CD14-positive monocyte (primary cell): ENCODE measurements around the gene CAMK1G. TPM values are rescaled to one million over a fixed set of nuclear protein-coding genes. Genes with fewer than 3 reads are reported as not detected.

Experiments used
- DNase-seq, 3 donors: peaks; one replicate each; pipeline ENCODE4 v3.0.0-alpha.2; 2011 to 2022
- H2AFZ ChIP-seq: 2 replicates; pipeline ENCODE4 v1.6.0; 2012; ENCODE audit warnings: mild to moderate bottlenecking, low read depth, low read length, inconsistent platforms; ENCODE audit not compliant: insufficient read depth, poor library complexity, severe bottlenecking
- H3K27ac ChIP-seq, 2 donors: 1 replicate in 1 of 2; 2 replicates in 1 of 2; pipeline ENCODE4 v1.5.1; 2012 to 2013; ENCODE audit warnings: low read length in 2 of 2, control low read depth in 1 of 2, inconsistent platforms in 1 of 2, low read depth in 1 of 2, mild to moderate bottlenecking in 1 of 2
- H3K27me3 ChIP-seq, 2 donors: one replicate each; pipeline versions ENCODE4 v1.6.0 to v1.6.1; 2011 to 2013; ENCODE audit warnings: low read length in 2 of 2; ENCODE audit not compliant: control insufficient read depth in 2 of 2, insufficient read depth in 2 of 2
- H3K36me3 ChIP-seq, 2 donors: replicated peaks in 1 of 2; 1 replicate in 1 of 2; 2 replicates in 1 of 2; pipeline versions ENCODE4 v1.5.1 to v1.6.1; 2012 to 2013; ENCODE audit warnings: low read length in 2 of 2, control low read depth in 1 of 2, inconsistent platforms in 1 of 2, mild to moderate bottlenecking in 1 of 2; ENCODE audit not compliant: insufficient read depth in 2 of 2, control insufficient read depth in 1 of 2
- H3K4me1 ChIP-seq, 2 donors: 1 replicate in 1 of 2; 2 replicates in 1 of 2; pipeline versions ENCODE4 v1.5.1 to v1.6.1; 2012 to 2013; ENCODE audit warnings: low read length in 2 of 2, control low read depth in 1 of 2, inconsistent platforms in 1 of 2, mild to moderate bottlenecking in 1 of 2, moderate library complexity in 1 of 2; ENCODE audit not compliant: insufficient read depth in 2 of 2, control insufficient read depth in 1 of 2
- H3K4me2 ChIP-seq: replicated peaks from 2 replicates; pipeline ENCODE3; 2012; ENCODE audit warnings: low read length, moderate library complexity, mild to moderate bottlenecking; ENCODE audit not compliant: poor library complexity, severe bottlenecking; ENCODE audit errors: extremely low read depth
- H3K4me3 ChIP-seq, 3 experiments: fragments of 200-600 bp in 1 of 3; sonication (generic) in 1 of 3; replicated peaks in 1 of 3; 1 replicate in 2 of 3; 2 replicates in 1 of 3; pipeline ENCODE4 v1.5.1; 2011 to 2013; ENCODE audit warnings: low read length in 3 of 3, mild to moderate bottlenecking in 3 of 3, control low read depth in 2 of 3, low read depth in 2 of 3, inconsistent platforms in 1 of 3, moderate library complexity in 1 of 3
- H3K79me2 ChIP-seq: 2 replicates; pipeline ENCODE4 v1.6.0; 2012; ENCODE audit warnings: mild to moderate bottlenecking, control low read depth, inconsistent platforms, low read length, moderate library complexity; ENCODE audit not compliant: insufficient read depth
- H3K9ac ChIP-seq: 2 replicates; pipeline ENCODE4 v1.6.0; 2017; ENCODE audit warnings: low read length, mild to moderate bottlenecking; ENCODE audit not compliant: insufficient read depth, poor library complexity, severe bottlenecking
- H3K9me3 ChIP-seq, 2 donors: replicated peaks in 1 of 2; 1 replicate in 1 of 2; 2 replicates in 1 of 2; pipeline versions ENCODE4 v1.5.1 to v1.6.1; 2012 to 2013; ENCODE audit warnings: low read length in 2 of 2, control low read depth in 1 of 2; ENCODE audit not compliant: control insufficient read depth in 1 of 2, insufficient read depth in 1 of 2
- H4K20me1 ChIP-seq: 2 replicates; pipeline ENCODE4 v1.6.0; 2012; ENCODE audit warnings: mild to moderate bottlenecking, low read length, control low read depth, moderate library complexity; ENCODE audit not compliant: insufficient read depth
- H3K27ac Mint-ChIP-seq, 7 donors: one replicate each; pipeline ENCODE4 v1.8.0; 2020; ENCODE audit warnings: mild to moderate bottlenecking in 7 of 7, mixed read lengths in 7 of 7, moderate library complexity in 6 of 7, inconsistent platforms in 2 of 7
- H3K27me3 Mint-ChIP-seq, 3 donors: one replicate each; pipeline ENCODE4 v1.8.0; 2021 to 2022; ENCODE audit warnings: low read depth in 3 of 3, mild to moderate bottlenecking in 3 of 3, mixed read lengths in 3 of 3, moderate library complexity in 3 of 3, inconsistent platforms in 1 of 3
- H3K36me3 Mint-ChIP-seq, 2 donors: one replicate each; pipeline ENCODE4 v1.8.0; 2020; ENCODE audit warnings: mixed read lengths in 2 of 2, inconsistent platforms in 1 of 2, mild to moderate bottlenecking in 1 of 2
- H3K4me1 Mint-ChIP-seq: one replicate; pipeline ENCODE4 v1.8.0; 2020; ENCODE audit warnings: mild to moderate bottlenecking, mixed read lengths
- H3K4me3 Mint-ChIP-seq, 2 donors: one replicate each; pipeline ENCODE4 v1.8.0; 2020; ENCODE audit warnings: mild to moderate bottlenecking in 2 of 2, mixed read lengths in 2 of 2, moderate library complexity in 1 of 2
- H3K9me3 Mint-ChIP-seq, 7 donors: one replicate each; pipeline ENCODE4 v1.8.0; 2020 to 2022; ENCODE audit warnings: mixed read lengths in 7 of 7, mild to moderate bottlenecking in 6 of 7, moderate library complexity in 6 of 7, inconsistent platforms in 2 of 7
- CTCF ChIP-seq: fragments of 200-600 bp; IDR thresholded peaks from one replicate; pipeline ENCODE4 v1.8.0; 2022; ENCODE audit warnings: antibody characterized with exemption, mild to moderate bottlenecking
- WGBS: methylation state at CpG from one replicate; pipeline ENCODE4 v1.1.5; 2013; ENCODE audit warnings: missing lambda C conversion rate; ENCODE audit not compliant: insufficient coverage; 5-methylcytosine and 5-hydroxymethylcytosine counted together
- intact Hi-C, 2 donors: fragments of 100-400 bp; cut with micrococcal nuclease; formaldehyde crosslinking; loops; one replicate each; pipeline versions ENCODE4 v1.15.0 to v1.15.1; 2023
- polyA plus RNA-seq, 3 donors: library from polyadenylated mRNA; depleted of rRNA in 1 of 3; unstranded in 2 of 3; stranded (reverse) in 1 of 3; fragments of 300-500 nt in 2 of 3; fragments of >200 nt in 1 of 3; fragmentation: Illumina TruSeq in 2 of 3; gene quantifications; 1 replicate in 2 of 3; 2 replicates in 1 of 3; pipeline ENCODE4 v1.2.3, GENCODE V29; 2012 to 2021

Gene CAMK1G
- polyA plus RNA-seq, 3 donors: not detected

- H3K9me3 Mint-ChIP-seq: peaks cover 0 to 8% (median 4%) of the 10 kb centered on the region in 7 donors
- peaks cover 19 to 36% (median 33%) of the 10 kb centered on the region in 3 donors for H3K27me3 Mint-ChIP-seq
- Histone ChIP-seq H4K20me1 (no peaks in the 10 kb centered on the region), H3K36me3 (no peaks in the 10 kb centered on the region), H3K9ac (no peak overlapping the region), H3K27me3 (peaks cover 0 to 8% of the 10 kb centered on the region in 2 donors), H3K4me1 (peaks cover 20% of the 10 kb centered on the region in 2 donors), H3K9me3 (no peaks in the 10 kb centered on the region), H3K79me2 (no peaks in the 10 kb centered on the region), H3K27ac (peak overlapping the region; percentile 6 to 18), H2AFZ (no peak overlapping the region), H3K4me3 (no peak overlapping the region), H3K4me2 (no peak overlapping the region)
- no peak overlapping the region for H3K4me3 Mint-ChIP-seq
- H3K27ac Mint-ChIP-seq: peak overlapping the region; percentile 70 to 93 (median 82)
- intact Hi-C loops: loop anchor here in 1 of 2 donors (5.0 to 10.0 kb wide), 3 partner anchors 48 to 66 kb away; partner anchors contain the start of gene G0S2
- peak; percentile 31 to 53 (median 36) for DNase-seq
- 77% methylated on average over 19 of the region's 19 CpGs for WGBS
- H3K4me1 Mint-ChIP-seq: peaks cover 27% of the 10 kb centered on the region
- no peak for TF ChIP-seq CTCF
- no peaks in the 10 kb centered on the region for H3K36me3 Mint-ChIP-seq
Measured at GRCh38 chr1:209626346-209627026, 43.0 kb downstream of the CAMK1G start.

- H3K27ac Mint-ChIP-seq: peak overlapping the region; percentile 60 to 86 (median 80)
- Histone ChIP-seq H3K79me2 (no peaks in the 10 kb centered on the region), H3K4me3 (no peak overlapping the region), H3K36me3 (no peaks in the 10 kb centered on the region), H3K9ac (no peak overlapping the region), H3K4me1 (peaks cover 20% of the 10 kb centered on the region in 2 donors), H3K27ac (peak overlapping the region; percentile 6 to 18), H3K9me3 (no peaks in the 10 kb centered on the region), H4K20me1 (no peaks in the 10 kb centered on the region), H3K4me2 (peak overlapping the region; percentile 22), H2AFZ (peak overlapping the region; percentile 64), H3K27me3 (peaks cover 0 to 13% of the 10 kb centered on the region in 2 donors)
- DNase-seq: peak; percentile 59 to 75 (median 69)
- peaks cover 0 to 8% (median 4%) of the 10 kb centered on the region in 7 donors for H3K9me3 Mint-ChIP-seq
- H3K4me3 Mint-ChIP-seq: peak overlapping the region in 1 of 2 donors; percentile 59
- TF ChIP-seq CTCF: no peak
- WGBS: 37% methylated on average over 13 of the region's 16 CpGs
- no peaks in the 10 kb centered on the region for H3K36me3 Mint-ChIP-seq
- intact Hi-C loops: loop anchor here in 1 of 2 donors (5.0 to 10.0 kb wide), 3 partner anchors 48 to 65 kb away; partner anchors contain the start of gene G0S2
- peaks cover 27% of the 10 kb centered on the region for H3K4me1 Mint-ChIP-seq
- H3K27me3 Mint-ChIP-seq: peaks cover 16 to 36% (median 35%) of the 10 kb centered on the region in 3 donors
Measured at GRCh38 chr1:209627027-209627731, 43.7 kb downstream of the CAMK1G start.
